ENCODE measurements around the gene IL4I1. TPM values are rescaled to one million over a fixed set of nuclear protein-coding genes. Genes with fewer than 3 reads are reported as not detected.

IL4I1 gene
- total and polyA plus RNA-seq, 2 of the 8 experiments (the other 6 are each of a cell fraction or from before 2014, with no cell fraction given): 0.41 to 0.76 TPM

- TF ChIP-seq, protein P1, sequence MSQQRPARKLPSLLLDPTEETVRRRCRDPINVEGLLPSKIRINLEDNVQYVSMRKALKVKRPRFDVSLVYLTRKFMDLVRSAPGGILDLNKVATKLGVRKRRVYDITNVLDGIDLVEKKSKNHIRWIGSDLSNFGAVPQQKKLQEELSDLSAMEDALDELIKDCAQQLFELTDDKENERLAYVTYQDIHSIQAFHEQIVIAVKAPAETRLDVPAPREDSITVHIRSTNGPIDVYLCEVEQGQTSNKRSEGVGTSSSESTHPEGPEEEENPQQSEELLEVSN (IDR thresholded peaks at IDR 0.05): no peak
- TF ChIP-seq CEBPB (IDR thresholded peaks at IDR 0.05; ENCODE audit: low read depth, low read length) (no peak), TAF1 (IDR thresholded peaks at IDR 0.05; ENCODE audit: low read depth, low read length) (no peak)
Measured at GRCh38 chr19:49908480-49909420, 12.1 kb upstream of the IL4I1 start (continued).

Measured in H1 (cell line).